PC-3 (cell line): Measurements from ENCODE around the gene KCNJ12. TPM values are rescaled to one million over a fixed set of nuclear protein-coding genes. Genes with fewer than 3 reads are reported as not detected.

Source experiments
- ATAC-seq: fragments of 200-7000 bp; cut with Tn5 transposase; 2 replicates; pipeline ENCODE4 v1.9.1; 2020; ENCODE audit warnings: mild to moderate bottlenecking, moderate library complexity
- BruUV-seq: library from RNA; stranded (reverse); fragments of 400-500 nt; replicated peaks from 2 replicates; lab custom pipeline; 2021; lab: Mats Ljungman, UMichigan
- CTCF ChIA-PET: fragments of 300-600 bp; sonication (Branson Sonifier 250); formaldehyde crosslinking; loops from one replicate; lab custom pipeline; 2022; ENCODE audit warnings: antibody characterized with exemption; lab: Charles Lee
- POLR2A ChIA-PET: fragments of 300-600 bp; sonication (Branson Sonifier 250); formaldehyde crosslinking; loops from one replicate; lab custom pipeline; 2022; ENCODE audit warnings: antibody characterized with exemption; ENCODE audit not compliant: unreplicated experiment; lab: Charles Lee
- DNase-seq: peaks from one replicate; pipeline ENCODE4 v3.0.0-alpha.2; 2015
- H2AFZ ChIP-seq: fragments of 300-600 bp; sonication (generic); 2 replicates; pipeline ENCODE4 v1.6.0; 2016; ENCODE audit warnings: antibody characterized with exemption, low read length
- H3F3A ChIP-seq: fragments of 300-600 bp; sonication (generic); one replicate; pipeline ENCODE4 v1.6.0; 2017; ENCODE audit warnings: antibody characterized with exemption, low read length, control low read depth, mild to moderate bottlenecking; ENCODE audit not compliant: unreplicated experiment
- H3K27ac ChIP-seq: fragments of 300-600 bp; sonication (generic); 2 replicates; pipeline ENCODE4 v1.5.1; 2016; ENCODE audit warnings: mild to moderate bottlenecking, low read length
- H3K27me3 ChIP-seq: fragments of 300-600 bp; sonication (generic); 2 replicates; pipeline ENCODE4 v1.6.1; 2016; ENCODE audit warnings: low read length, mixed read lengths
- H3K36me3 ChIP-seq: fragments of 300-600 bp; sonication (generic); 2 replicates; pipeline ENCODE4 v1.6.1; 2016; ENCODE audit warnings: low read depth, mixed run types, low read length, mixed read lengths
- H3K4me1 ChIP-seq: fragments of 300-600 bp; sonication (generic); 2 replicates; pipeline ENCODE4 v1.5.1; 2016; ENCODE audit warnings: low read length; ENCODE audit not compliant: insufficient read depth
- H3K4me2 ChIP-seq: fragments of 300-600 bp; sonication (generic); 2 replicates; pipeline ENCODE4 v1.6.0; 2016; ENCODE audit warnings: low read length
- H3K4me3 ChIP-seq: fragments of 300-600 bp; sonication (generic); 2 replicates; pipeline ENCODE4 v1.5.1; 2016; ENCODE audit warnings: mild to moderate bottlenecking, low read length, mixed read lengths
- H3K79me2 ChIP-seq: fragments of 300-600 bp; sonication (generic); 2 replicates; pipeline ENCODE4 v1.6.1; 2017; ENCODE audit warnings: low read length, mixed read lengths
- H3K9ac ChIP-seq: fragments of 300-600 bp; sonication (generic); 2 replicates; pipeline ENCODE4 v1.6.0; 2016; ENCODE audit warnings: mild to moderate bottlenecking, low read length
- H3K9me2 ChIP-seq: fragments of 300-600 bp; sonication (generic); replicated peaks from 2 replicates; pipeline ENCODE4 v1.6.1; 2016; ENCODE audit warnings: mixed run types, low read length, mixed read lengths
- H3K9me3 ChIP-seq: fragments of 300-600 bp; sonication (generic); 2 replicates; pipeline ENCODE4 v1.6.1; 2016; ENCODE audit warnings: low read length, mixed read lengths
- H4K20me1 ChIP-seq: fragments of 300-600 bp; sonication (generic); 2 replicates; pipeline ENCODE4 v1.6.1; 2016; ENCODE audit warnings: low read length, mixed read lengths
- EZH2 ChIP-seq: fragments of 300-600 bp; sonication (generic); IDR thresholded peaks from one replicate; pipeline ENCODE4 v1.6.1; 2017; ENCODE audit warnings: antibody characterized with exemption, mild to moderate bottlenecking, low read length; ENCODE audit not compliant: unreplicated experiment
- EZH2phosphoT487 ChIP-seq: fragments of 300-600 bp; sonication (generic); IDR thresholded peaks from 2 replicates; pipeline ENCODE4 v1.6.1; 2018; ENCODE audit warnings: mild to moderate bottlenecking, antibody characterized with exemption, low read length, borderline replicate concordance
- intact Hi-C: fragments of 100-400 bp; cut with micrococcal nuclease; formaldehyde crosslinking; loops from 2 replicates; pipeline ENCODE4 v1.9.0; 2023
- total RNA-seq: library from RNA; depleted of rRNA; stranded (reverse); fragments of >200 nt; gene quantifications from 2 replicates; pipeline ENCODE4 v1.2.3, GENCODE V29; 2014
- TF ChIP-seq, protein P1 (sequence below): fragments of 300-600 bp; sonication (generic); conservative IDR thresholded peaks from 2 replicates; pipeline ENCODE4 v1.5.1; 2017; ENCODE audit warnings: antibody characterized with exemption, low read depth, mild to moderate bottlenecking, low read length

The KCNJ12 gene
- total RNA-seq, 1 experiment from 2014 or later = 11.1 TPM

- TF ChIP-seq EZH2 (no peak), EZH2phosphoT487 (no peak)
- TF ChIP-seq, protein P1, sequence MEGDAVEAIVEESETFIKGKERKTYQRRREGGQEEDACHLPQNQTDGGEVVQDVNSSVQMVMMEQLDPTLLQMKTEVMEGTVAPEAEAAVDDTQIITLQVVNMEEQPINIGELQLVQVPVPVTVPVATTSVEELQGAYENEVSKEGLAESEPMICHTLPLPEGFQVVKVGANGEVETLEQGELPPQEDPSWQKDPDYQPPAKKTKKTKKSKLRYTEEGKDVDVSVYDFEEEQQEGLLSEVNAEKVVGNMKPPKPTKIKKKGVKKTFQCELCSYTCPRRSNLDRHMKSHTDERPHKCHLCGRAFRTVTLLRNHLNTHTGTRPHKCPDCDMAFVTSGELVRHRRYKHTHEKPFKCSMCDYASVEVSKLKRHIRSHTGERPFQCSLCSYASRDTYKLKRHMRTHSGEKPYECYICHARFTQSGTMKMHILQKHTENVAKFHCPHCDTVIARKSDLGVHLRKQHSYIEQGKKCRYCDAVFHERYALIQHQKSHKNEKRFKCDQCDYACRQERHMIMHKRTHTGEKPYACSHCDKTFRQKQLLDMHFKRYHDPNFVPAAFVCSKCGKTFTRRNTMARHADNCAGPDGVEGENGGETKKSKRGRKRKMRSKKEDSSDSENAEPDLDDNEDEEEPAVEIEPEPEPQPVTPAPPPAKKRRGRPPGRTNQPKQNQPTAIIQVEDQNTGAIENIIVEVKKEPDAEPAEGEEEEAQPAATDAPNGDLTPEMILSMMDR = no peak
- no peaks in the 10 kb centered on the region for H3F3A ChIP-seq
- POLR2A ChIA-PET = no interaction called here
- no peaks in the 10 kb centered on the region for H3K9me2 ChIP-seq
- H3K27me3 ChIP-seq = no peaks in the 10 kb centered on the region
- no peak overlapping the region for H2AFZ ChIP-seq
- intact Hi-C loops = no loop called here
- H3K9ac ChIP-seq = no peak overlapping the region
- no TSS peak for BruUV-seq
- ATAC-seq = no peak
- H3K79me2 ChIP-seq = peaks cover 13% of the 10 kb centered on the region
- no peaks in the 10 kb centered on the region for H3K36me3 ChIP-seq
- H4K20me1 ChIP-seq = no peaks in the 10 kb centered on the region
- no peaks in the 10 kb centered on the region for H3K9me3 ChIP-seq
- CTCF ChIA-PET = no interaction called here
- H3K4me3 ChIP-seq = no peak overlapping the region
- no peak overlapping the region for H3K27ac ChIP-seq
- H3K4me1 ChIP-seq = peaks cover 12% of the 10 kb centered on the region
- no peak overlapping the region for H3K4me2 ChIP-seq
- DNase-seq = no peak
Observed at GRCh38 chr17:21380659-21381058, 4.5 kb downstream of the KCNJ12 start.

DNA sequence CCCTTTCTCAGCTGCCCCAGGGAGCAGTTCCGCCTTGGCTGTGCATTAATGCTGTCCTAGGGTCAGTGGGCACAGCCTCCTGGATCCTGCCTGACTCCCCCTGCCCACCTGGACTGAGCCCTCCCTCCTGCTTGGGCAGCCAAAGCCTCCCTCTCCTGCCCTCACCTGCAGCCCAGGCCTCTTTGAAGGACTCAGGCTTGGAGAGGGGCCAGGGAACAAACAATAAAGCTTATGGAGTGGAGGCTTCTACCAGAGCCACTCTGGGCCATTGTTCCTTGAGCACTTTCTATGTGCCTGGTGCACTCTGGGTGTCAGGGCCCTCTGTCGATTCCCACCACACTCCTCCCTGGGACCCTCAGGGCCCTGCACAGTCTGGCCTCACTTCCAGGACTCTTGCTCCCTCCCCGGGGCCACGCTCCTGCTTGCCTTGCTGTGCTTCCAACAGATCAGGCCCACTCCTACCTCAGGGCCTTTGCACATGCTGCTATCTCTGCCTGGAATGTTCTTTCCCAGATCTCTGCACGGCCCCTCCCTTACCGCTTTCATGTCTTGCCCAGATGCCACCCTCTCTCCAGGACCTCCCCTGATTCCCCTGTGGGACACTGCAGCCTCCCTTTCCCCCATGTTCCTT lies 5.0 kb downstream of the KCNJ12 start:
- H3K9me2 ChIP-seq = no peaks in the 10 kb centered on the region
- H3K9ac ChIP-seq = no peak overlapping the region
- DNase-seq (no peak), ATAC-seq (no peak)
- no peaks in the 10 kb centered on the region for H3K27me3 ChIP-seq
- H3K27ac ChIP-seq = no peak overlapping the region
- H2AFZ ChIP-seq = no peak overlapping the region
- no TSS peak for BruUV-seq
- POLR2A ChIA-PET = no interaction called here
- H3F3A ChIP-seq = no peaks in the 10 kb centered on the region
- H3K79me2 ChIP-seq = peaks cover 13% of the 10 kb centered on the region
- intact Hi-C loops = no loop called here
- H4K20me1 ChIP-seq = no peaks in the 10 kb centered on the region
- no peak overlapping the region for H3K4me2 ChIP-seq
- TF ChIP-seq EZH2 (no peak), EZH2phosphoT487 (no peak)
- TF ChIP-seq, protein P1 = no peak
- no peaks in the 10 kb centered on the region for H3K36me3 ChIP-seq
- no peak overlapping the region for H3K4me3 ChIP-seq
- H3K4me1 ChIP-seq = peaks cover 12% of the 10 kb centered on the region
- CTCF ChIA-PET = no interaction called here
- no peaks in the 10 kb centered on the region for H3K9me3 ChIP-seq
